HEK293T (cell line): ENCODE results near the gene NOL3.

Experiments
- CTCF ChIA-PET: fragments of 350-600 bp; formaldehyde crosslinking; extraction: SDS; loops from one replicate; lab custom pipeline; 2021; ENCODE audit warnings: antibody characterized with exemption, inconsistent platforms; lab: Yijun Ruan, JAX
- POLR2A ChIA-PET: fragments of 350-600 bp; formaldehyde crosslinking; extraction: SDS; loops from one replicate; lab custom pipeline; 2020; ENCODE audit warnings: antibody characterized with exemption, inconsistent platforms; lab: Yijun Ruan, JAX
- DNase-seq: peaks from one replicate; pipeline ENCODE4 v3.0.0; 2012; ENCODE audit warnings: mixed read lengths; ENCODE audit errors: extremely low spot score
- ARNT ChIP-seq: fragments of 450-650 bp; IDR thresholded peaks from 2 replicates; pipeline ENCODE4 v1.6.1; 2017; ENCODE audit warnings: mild to moderate bottlenecking
- BHLHE40 ChIP-seq: fragments of 450-650 bp; IDR thresholded peaks from 2 replicates; pipeline ENCODE4 v1.6.1; 2016; ENCODE audit warnings: mild to moderate bottlenecking, moderate library complexity, borderline replicate concordance
- CTBP1 ChIP-seq: fragments of 450-650 bp; IDR thresholded peaks from 2 replicates; pipeline ENCODE4 v1.6.1; 2016; ENCODE audit warnings: borderline replicate concordance
- ELF4 ChIP-seq: fragments of 450-650 bp; IDR thresholded peaks from 2 replicates; pipeline ENCODE4 v1.6.1; 2017; ENCODE audit warnings: antibody characterized with exemption
- FOXA1 ChIP-seq: fragments of 450-650 bp; IDR thresholded peaks from 2 replicates; pipeline ENCODE4 v1.6.1; 2016; ENCODE audit warnings: mild to moderate bottlenecking
- FOXK2 ChIP-seq: fragments of 450-650 bp; IDR thresholded peaks from 2 replicates; pipeline ENCODE4 v1.6.1; 2016; ENCODE audit warnings: mild to moderate bottlenecking
- FOXM1 ChIP-seq: fragments of 450-650 bp; IDR thresholded peaks from 2 replicates; pipeline ENCODE4 v1.6.1; 2017; ENCODE audit warnings: mild to moderate bottlenecking, borderline replicate concordance
- HDGF ChIP-seq: fragments of 450-650 bp; IDR thresholded peaks from 2 replicates; pipeline ENCODE4 v1.6.1; 2017; ENCODE audit warnings: antibody characterized with exemption, borderline replicate concordance
- L3MBTL2 ChIP-seq: fragments of 450-650 bp; conservative IDR thresholded peaks from 2 replicates; pipeline ENCODE4 v1.6.1; 2016; ENCODE audit warnings: mild to moderate bottlenecking
- LEF1 ChIP-seq: fragments of 450-650 bp; IDR thresholded peaks from 2 replicates; pipeline ENCODE4 v1.6.1; 2017; ENCODE audit warnings: mild to moderate bottlenecking, borderline replicate concordance
- NFRKB ChIP-seq: fragments of 450-650 bp; IDR thresholded peaks from 2 replicates; pipeline ENCODE4 v1.6.1; 2016; ENCODE audit warnings: mild to moderate bottlenecking, moderate library complexity
- PKNOX1 ChIP-seq: fragments of 450-650 bp; IDR thresholded peaks from 2 replicates; pipeline ENCODE4 v1.6.1; 2016
- SP1 ChIP-seq: fragments of 450-650 bp; IDR thresholded peaks from 2 replicates; pipeline ENCODE4 v1.6.1; 2017
- SUZ12 ChIP-seq: fragments of 450-650 bp; IDR thresholded peaks from 2 replicates; pipeline ENCODE4 v1.6.1; 2016; ENCODE audit warnings: mild to moderate bottlenecking
- TARDBP ChIP-seq: fragments of 450-650 bp; IDR thresholded peaks from 2 replicates; pipeline ENCODE4 v1.6.1; 2016
- ZNF384 ChIP-seq: fragments of 450-650 bp; IDR thresholded peaks from 2 replicates; pipeline ENCODE4 v1.6.1; 2016

NOL3 gene

GRCh38 chr16:67163164-67163998 lies 7.0 kb upstream of the NOL3 start:
- POLR2A ChIA-PET, result no interaction called here
- no peak for DNase-seq
- CTCF ChIA-PET, result interaction anchor here (0.6 kb wide), 1 partner anchor 12 kb away, joined by 3 read pairs; no protein-coding TSS in a partner anchor
- TF ChIP-seq ELF4 (no peak), PKNOX1 (no peak), ARNT (no peak), NFRKB (no peak), BHLHE40 (no peak), FOXA1 (no peak), FOXM1 (no peak), L3MBTL2 (no peak), SUZ12 (no peak), ZNF384 (no peak), HDGF (no peak), FOXK2 (no peak), TARDBP (no peak), CTBP1 (no peak)

GRCh38 chr16:67163999-67164558 lies 6.3 kb upstream of the NOL3 start:
- ChIA-PET POLR2A (no interaction called here), CTCF (no interaction called here)
- no peak for TF ChIP-seq CTBP1
- no peak for TF ChIP-seq BHLHE40
- no peak for TF ChIP-seq SUZ12
- TF ChIP-seq L3MBTL2, result no peak
- no peak for TF ChIP-seq ZNF384
- no peak for TF ChIP-seq HDGF
- TF ChIP-seq SP1, result no peak
- no peak for TF ChIP-seq PKNOX1
- TF ChIP-seq ARNT, result no peak
- TF ChIP-seq TARDBP, result no peak
- TF ChIP-seq FOXK2, result no peak
- TF ChIP-seq NFRKB, result no peak
- no peak for TF ChIP-seq FOXM1
- TF ChIP-seq LEF1, result no peak
- no peak for TF ChIP-seq FOXA1
- TF ChIP-seq ELF4, result no peak
- no peak for DNase-seq

- TF ChIP-seq FOXK2, result no peak
- TF ChIP-seq HDGF, result no peak
- no peak for TF ChIP-seq FOXA1
- no peak for TF ChIP-seq LEF1
- no peak for TF ChIP-seq ARNT
- TF ChIP-seq NFRKB, result no peak
- TF ChIP-seq ZNF384, result no peak
- TF ChIP-seq PKNOX1, result no peak
- no peak for TF ChIP-seq CTBP1
- TF ChIP-seq TARDBP, result no peak
- TF ChIP-seq SP1, result no peak
- TF ChIP-seq FOXM1, result no peak
- no peak for TF ChIP-seq ELF4
- POLR2A ChIA-PET, result no interaction called here
- no peak for DNase-seq
- CTCF ChIA-PET, result no interaction called here
Observed at GRCh38 chr16:67164599-67165061, 5.7 kb upstream of the NOL3 start, which contains the start of gene HSF4. TSS of gene HSF4 (plus strand) at chr16:67164745. CDS start at chr16:67164812, 67 bp downstream.

- no peak for TF ChIP-seq BHLHE40
- TF ChIP-seq ARNT, result no peak
- TF ChIP-seq FOXK2, result no peak
- TF ChIP-seq FOXA1, result no peak
- no peak for TF ChIP-seq FOXM1
- no peak for TF ChIP-seq PKNOX1
- TF ChIP-seq ZNF384, result no peak
- no peak for TF ChIP-seq SP1
- POLR2A ChIA-PET, result no interaction called here
Observed at GRCh38 chr16:67165121-67166078, 4.9 kb upstream of the NOL3 start.

GRCh38 chr16:67166110-67166547 lies 4.2 kb upstream of the NOL3 start:
- ChIA-PET POLR2A (no interaction called here), CTCF (no interaction called here)
- TF ChIP-seq FOXA1 (no peak), SP1 (no peak), CTBP1 (no peak), LEF1 (no peak), NFRKB (no peak), HDGF (no peak), PKNOX1 (no peak), TARDBP (no peak), ARNT (no peak), FOXM1 (no peak), ZNF384 (no peak)

More at GRCh38 chr16:67165121-67166078, 4.9 kb upstream of the NOL3 start:
- CTCF ChIA-PET, result no interaction called here
- no peak for DNase-seq

More at GRCh38 chr16:67166110-67166547, 4.2 kb upstream of the NOL3 start:
- DNase-seq, result no peak
